ENCODE results near the gene RERE. TPM values are rescaled to one million over a fixed set of nuclear protein-coding genes. Genes with fewer than 3 reads are reported as not detected.

Gene RERE
- 100 to 1,000 TPM in 1 of 2 donors, 10 to 100 TPM in 1; 95.0 to 102 TPM for total RNA-seq
- long read RNA-seq, partial matches to known transcripts, result 10 of 39 reads
- long read RNA-seq, other reads (novel, unspliced or antisense), result 27 of 39 reads

GRCh38 chr1:8817412-8818324 is at the start of gene RERE:
Gene RERE, minus strand, starts transcription at chr1:8817640.
- DNase-seq (peak; percentile 92), ATAC-seq (peak; percentile 98)
- intact Hi-C loops (cut with DNase I, micrococcal nuclease), result no loop called here

- DNase-seq (no peak), ATAC-seq (no peak)
- intact Hi-C loops (cut with DNase I, micrococcal nuclease), result no loop called here
Observed at GRCh38 chr1:8866792-8867415, 49.5 kb upstream of the RERE start.

GRCh38 chr1:8866173-8866791 is 48.8 kb upstream of the RERE start:
- intact Hi-C loops (cut with DNase I, micrococcal nuclease), result no loop called here
- ATAC-seq (no peak), DNase-seq (no peak)

GRCh38 chr1:8864713-8865344 is 47.4 kb upstream of the RERE start:
- DNase-seq, result no peak
- intact Hi-C loops (cut with DNase I, micrococcal nuclease), result no loop called here
- ATAC-seq, result no peak

GRCh38 chr1:8863794-8864233 is 46.4 kb upstream of the RERE start:
- intact Hi-C loops (cut with DNase I, micrococcal nuclease), result no loop called here
- DNase-seq (no peak), ATAC-seq (no peak)

GRCh38 chr1:8863138-8863537 is 45.7 kb upstream of the RERE start:
- intact Hi-C loops (cut with DNase I, micrococcal nuclease), result no loop called here
- DNase-seq, result no peak
- ATAC-seq, result no peak

GRCh38 chr1:8862528-8862927 is 45.1 kb upstream of the RERE start:
- ATAC-seq (no peak), DNase-seq (no peak)
- intact Hi-C loops (cut with DNase I, micrococcal nuclease), result no loop called here

GRCh38 chr1:8860738-8861516 is 43.5 kb upstream of the RERE start:
- intact Hi-C loops (cut with DNase I, micrococcal nuclease), result no loop called here
- ATAC-seq, result no peak

GRCh38 chr1:8858888-8859706 is 41.7 kb upstream of the RERE start:
- ATAC-seq (peak; percentile 51), DNase-seq (no peak)
- intact Hi-C loops (cut with DNase I, micrococcal nuclease), result no loop called here

More at GRCh38 chr1:8860738-8861516, 43.5 kb upstream of the RERE start:
- DNase-seq, result no peak

GRCh38 chr1:8858112-8858668 is 40.8 kb upstream of the RERE start:
- intact Hi-C loops (cut with DNase I, micrococcal nuclease), result no loop called here
- DNase-seq (no peak), ATAC-seq (no peak)

- peak; percentile 6 for ATAC-seq
Observed at GRCh38 chr1:8856689-8857412, 39.4 kb upstream of the RERE start.

GRCh38 chr1:8854240-8854639 is 36.8 kb upstream of the RERE start:
- intact Hi-C loops (cut with DNase I, micrococcal nuclease), result no loop called here
- DNase-seq, result no peak
- no peak for ATAC-seq

More at GRCh38 chr1:8856689-8857412, 39.4 kb upstream of the RERE start:
- no peak for DNase-seq
- intact Hi-C loops (cut with DNase I, micrococcal nuclease), result no loop called here

- DNase-seq (no peak), ATAC-seq (no peak)
- intact Hi-C loops (cut with DNase I, micrococcal nuclease), result no loop called here
Observed at GRCh38 chr1:8851060-8851459, 33.6 kb upstream of the RERE start.

- peak; percentile 94 for DNase-seq
- intact Hi-C loops (cut with DNase I, micrococcal nuclease), result loop anchor here in 1 of 2 donors (5.0 to 10.0 kb wide), 2 partner anchors 114 to 287 kb away; no protein-coding TSS in a partner anchor
- peak; percentile 96 for ATAC-seq
Observed at GRCh38 chr1:8848663-8849386, 31.4 kb upstream of the RERE start.

GRCh38 chr1:8847990-8848389 is 30.6 kb upstream of the RERE start:
- intact Hi-C loops (cut with DNase I, micrococcal nuclease), result loop anchor here in 1 of 2 donors (5.0 to 10.0 kb wide), 2 partner anchors 113 to 286 kb away; no protein-coding TSS in a partner anchor
- DNase-seq, result peak; percentile 53 to 67
- ATAC-seq, result peak; percentile 72

- DNase-seq, result no peak
- intact Hi-C loops (cut with DNase I, micrococcal nuclease), result loop anchor here in 1 of 2 donors (5.0 to 10.0 kb wide), 2 partner anchors 111 to 284 kb away; no protein-coding TSS in a partner anchor
Observed at GRCh38 chr1:8846263-8846662, 28.8 kb upstream of the RERE start.

More at GRCh38 chr1:8846263-8846662, 28.8 kb upstream of the RERE start:
- ATAC-seq, result no peak
